ENCODE measurements around the gene ABI3.

- TF ChIP-seq CREB1 (IDR thresholded peaks at IDR 0.05) (no peak), CREB1 (CRISPR knock-in tag; IDR thresholded peaks at IDR 0.05) (no peak), HDGF (IDR thresholded peaks at IDR 0.05) (no peak), CTCF (IDR thresholded peaks at IDR 0.05 in 2 of 3, conservative IDR thresholded peaks at IDR 0.05 in 1 of 3; ENCODE audit: insufficient read depth in 2 of 3, low read depth in 1 of 3, low read length in 3 of 3) (no peak), RBM22 (IDR thresholded peaks at IDR 0.05; ENCODE audit: low read depth, low read length, poor library complexity, severe bottlenecking) (no peak), FOXP1 (CRISPR knock-in tag; IDR thresholded peaks at IDR 0.05) (no peak), TAF1 (IDR thresholded peaks at IDR 0.05; ENCODE audit: control insufficient read depth, extremely low read depth, insufficient read depth, low read length, severe bottlenecking) (no peak), ZNF518B (CRISPR knock-in tag; IDR thresholded peaks at IDR 0.05) (no peak)
Observed at GRCh38 chr17:49191409-49191916, 19.0 kb upstream of the ABI3 start.

Data from K562 (cell line).